ENCODE measurements around the gene THOP1. TPM values are rescaled to one million over a fixed set of nuclear protein-coding genes. Genes with fewer than 3 reads are reported as not detected.

Gene THOP1
- total and polyA plus RNA-seq, 10 donors = 31.0 to 96.2 (median 42.8) TPM

DNA sequence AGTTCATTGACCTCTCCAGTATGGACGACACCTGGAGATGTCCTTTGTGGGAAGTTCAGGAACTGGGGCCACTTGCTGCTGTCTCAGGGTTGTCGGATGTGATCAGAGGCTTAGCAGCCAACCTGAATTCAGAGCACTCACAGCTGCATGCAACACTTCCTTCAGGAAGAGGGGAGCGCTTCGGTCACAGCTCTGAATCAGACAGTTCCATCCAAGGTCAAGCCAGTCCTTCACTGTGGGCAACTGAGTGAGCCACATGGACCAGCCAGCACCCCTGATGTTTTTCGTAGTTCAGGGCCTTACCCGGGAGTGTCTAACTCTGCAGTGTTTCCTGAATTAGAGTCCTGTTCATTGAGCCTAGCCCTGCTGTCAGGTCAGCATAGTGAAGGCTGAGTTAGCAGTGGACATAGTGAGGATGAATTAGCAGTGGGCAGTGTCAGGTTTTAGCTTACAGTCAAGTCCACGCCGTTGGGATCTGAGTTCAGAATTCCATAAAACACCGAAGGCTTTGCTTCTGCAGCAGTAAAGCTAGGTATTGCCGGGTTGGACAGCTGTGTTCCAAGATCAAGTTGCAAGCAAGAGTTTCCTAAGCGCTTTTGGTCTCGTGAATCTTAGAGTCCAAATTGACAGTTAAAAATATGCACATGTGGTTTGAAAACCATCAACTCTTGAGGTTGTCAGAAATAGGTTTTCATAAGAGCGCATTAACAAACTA lies 61.0 kb downstream of the THOP1 start:
- DNase-seq = no peak
- Histone ChIP-seq H3K27ac (no peak overlapping the region), H3K4me3 (no peak overlapping the region), H3K27me3 (replicated peaks in 1 of 7) (no peaks in the 10 kb centered on the region), H3K36me3 (peaks cover 4 to 55% (median 12%) of the 10 kb centered on the region in 6 donors), H3K9me3 (peaks cover 4 to 68% (median 45%) of the 10 kb centered on the region in 8 donors), H3K4me1 (peaks cover 10 to 25% (median 15%) of the 10 kb centered on the region in 6 donors)
- TF ChIP-seq POLR2A (IDR thresholded peaks at IDR 0.05) (no peak), CTCF (IDR thresholded peaks at IDR 0.05 in 8 of 11, conservative IDR thresholded peaks at IDR 0.05 in 3 of 11) (no peak), POLR2AphosphoS5 (IDR thresholded peaks at IDR 0.05) (no peak)
- WGBS, 5 donors = 80 to 88% (median 87%) methylated on average over 11 to 13 of the region's 13 CpGs
- intact Hi-C loops (cut with DNase I; ENCODE audit: low total_unique reads) = no loop called here

DNA sequence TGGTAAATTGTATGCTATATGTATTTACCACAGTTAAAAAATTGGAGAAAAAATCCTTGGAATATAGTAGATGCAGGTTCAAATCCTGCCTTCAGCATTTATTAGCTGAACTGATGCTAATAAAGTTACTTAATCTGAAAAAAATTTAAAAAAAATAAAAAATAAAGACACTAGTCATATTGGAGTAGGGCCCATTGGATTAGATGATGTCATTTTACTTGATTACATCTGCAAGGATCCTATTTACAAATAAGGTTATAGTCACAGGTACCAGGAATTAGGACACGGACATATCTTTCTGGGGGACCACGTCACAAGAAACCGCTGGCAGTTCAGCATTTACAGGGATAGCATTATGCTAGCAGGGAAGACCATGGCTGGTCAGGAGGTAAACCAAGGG lies 62.2 kb downstream of the THOP1 start:
- no peak for TF ChIP-seq POLR2AphosphoS5 (IDR thresholded peaks at IDR 0.05)
- TF ChIP-seq POLR2A (IDR thresholded peaks at IDR 0.05) = no peak
- TF ChIP-seq CTCF (IDR thresholded peaks at IDR 0.05 in 8 of 11, conservative IDR thresholded peaks at IDR 0.05 in 3 of 11) = no peak
- Histone ChIP-seq H3K27me3 (replicated peaks in 1 of 7) (no peaks in the 10 kb centered on the region), H3K36me3 (peaks cover 16 to 67% (median 23%) of the 10 kb centered on the region in 6 donors), H3K4me1 (peaks cover 5 to 17% (median 8%) of the 10 kb centered on the region in 6 donors), H3K9me3 (peaks cover 14 to 79% (median 56%) of the 10 kb centered on the region in 8 donors), H3K27ac (no peak overlapping the region), H3K4me3 (no peak overlapping the region)
- intact Hi-C loops (cut with DNase I; ENCODE audit: low total_unique reads) = no loop called here
- 95 to 99% (median 98%) methylated on average over 3 of the region's 3 CpGs for WGBS, 5 donors
- DNase-seq = no peak

- TF ChIP-seq POLR2AphosphoS5 (IDR thresholded peaks at IDR 0.05) (no peak), CTCF (IDR thresholded peaks at IDR 0.05 in 8 of 11, conservative IDR thresholded peaks at IDR 0.05 in 3 of 11) (no peak), POLR2A (IDR thresholded peaks at IDR 0.05) (no peak)
- H3K27ac ChIP-seq = no peak overlapping the region
- intact Hi-C loops (cut with DNase I; ENCODE audit: low total_unique reads) = no loop called here
- no peak overlapping the region for H3K4me3 ChIP-seq
- no peaks in the 10 kb centered on the region for H3K27me3 ChIP-seq (replicated peaks in 1 of 7)
- peaks cover 27 to 78% (median 35%) of the 10 kb centered on the region in 6 donors for H3K36me3 ChIP-seq
- 75 to 88% (median 86%) methylated on average over 4 of the region's 4 CpGs for WGBS, 5 donors
- H3K4me1 ChIP-seq = peaks cover 0 to 6% (median 0%) of the 10 kb centered on the region in 6 donors
- DNase-seq = no peak
- peaks cover 23 to 91% (median 68%) of the 10 kb centered on the region in 8 donors for H3K9me3 ChIP-seq
Observed at GRCh38 chr19:2848616-2849015, 63.3 kb downstream of the THOP1 start.

DNA sequence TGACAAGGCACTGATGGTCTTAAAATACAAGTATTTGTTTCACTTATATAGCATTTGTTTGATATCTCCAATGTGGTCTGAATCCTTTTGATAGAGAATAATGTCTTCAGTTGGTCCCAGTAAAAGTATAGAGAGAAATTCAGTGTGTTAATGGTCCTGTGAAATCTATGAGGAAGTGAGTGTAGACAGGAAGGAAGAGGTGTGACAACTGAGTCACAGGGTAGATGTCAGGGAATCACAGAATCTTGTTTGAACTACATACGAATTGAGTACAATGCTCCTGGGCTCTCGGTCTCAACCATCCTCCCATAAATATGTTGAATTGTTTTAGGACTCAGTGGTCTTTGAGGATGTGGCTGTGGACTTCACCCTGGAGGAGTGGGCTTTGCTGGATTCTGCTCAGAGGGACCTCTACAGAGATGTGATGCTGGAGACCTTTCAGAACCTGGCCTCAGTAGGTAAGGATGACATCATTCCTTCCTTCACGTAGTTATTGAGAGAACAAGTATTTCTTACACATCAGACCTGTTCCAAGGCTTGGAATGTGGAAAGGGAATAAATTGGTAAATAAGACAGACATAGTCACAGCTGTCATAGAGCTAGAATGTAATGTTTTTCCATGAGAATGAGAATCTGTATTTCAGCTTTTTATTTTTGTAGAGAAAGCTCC lies 65.1 kb downstream of the THOP1 start:
- TF ChIP-seq POLR2AphosphoS5 (IDR thresholded peaks at IDR 0.05) = no peak
- no peak for TF ChIP-seq CTCF (IDR thresholded peaks at IDR 0.05 in 8 of 11, conservative IDR thresholded peaks at IDR 0.05 in 3 of 11)
- no peak for TF ChIP-seq POLR2A (IDR thresholded peaks at IDR 0.05)
- no peak for DNase-seq
- Histone ChIP-seq H3K9me3 (peaks cover 23 to 100% (median 82%) of the 10 kb centered on the region in 8 donors), H3K36me3 (peaks cover 28 to 87% (median 43%) of the 10 kb centered on the region in 6 donors), H3K27me3 (replicated peaks in 1 of 7) (no peaks in the 10 kb centered on the region), H3K4me3 (no peak overlapping the region), H3K27ac (no peak overlapping the region), H3K4me1 (no peaks in the 10 kb centered on the region)
- intact Hi-C loops (cut with DNase I; ENCODE audit: low total_unique reads) = no loop called here
- 82 to 93% (median 85%) methylated on average over 3 of the region's 3 CpGs for WGBS, 5 donors
